Suprapubic skin (tissue), 3 donors: ENCODE results near the gene KATNIP.

Experiments used
- CTCF ChIP-seq, 2 donors: fragments of 200-600 bp in 1 of 2; fragments of 450-650 bp in 1 of 2; sonication (generic) in 1 of 2; IDR thresholded peaks; one replicate each; pipeline ENCODE4 v1.5.1; 2016 to 2019; ENCODE audit warnings: antibody characterized with exemption in 2 of 2, mild to moderate bottlenecking in 1 of 2, moderate library complexity in 1 of 2
- EP300 ChIP-seq: sonication (generic); formaldehyde crosslinking; IDR thresholded peaks from one replicate; pipeline ENCODE4 v1.6.1; 2017; ENCODE audit warnings: antibody characterized with exemption

- TF ChIP-seq EP300 (no peak), CTCF (IDR thresholded peaks at IDR 0.05) (no peak)
These were observed 49.1 kb downstream of the KATNIP start for GRCh38 chr16:27598931-27599565.
